SW480 (cell line): Measurements from ENCODE around the gene UCN.
"Not testable (repeated sequence)": the region's sequence is repeated elsewhere in the genome, so short reads cannot be mapped to it uniquely, and the experiment has no call there.

Experiments
- DNase-seq: peaks from one replicate; pipeline ENCODE4 v3.0.0-alpha.2; 2016; ENCODE audit warnings: low spot score

UCN gene

GRCh38 chr2:27308359-27308881, at the start of gene UCN:
UCN (minus strand) TSS chr2:27308445; CDS start chr2:27307895, 550 bp downstream.
- DNase-seq: no peak

- DNase-seq: peak; percentile 99
Observed at GRCh38 chr2:27356382-27357181, 48.3 kb upstream of the UCN start, which contains the start of gene GTF3C2. GTF3C2 (minus strand) TSS chr2:27356764; CDS start chr2:27343554, 13,210 bp downstream.

GRCh38 chr2:27356056-27356381, 47.8 kb upstream of the UCN start:
- DNase-seq: peak; percentile 75

GRCh38 chr2:27354597-27354927, 46.3 kb upstream of the UCN start:
- no peak for DNase-seq

GRCh38 chr2:27353762-27354596, 45.7 kb upstream of the UCN start:
- peak; percentile 41 for DNase-seq

GRCh38 chr2:27353386-27353761, 45.1 kb upstream of the UCN start:
- not testable (repeated sequence) for DNase-seq

GRCh38 chr2:27351802-27352598, 43.8 kb upstream of the UCN start:
- no peak for DNase-seq

- DNase-seq: no peak
Observed at GRCh38 chr2:27350106-27350693, 42.0 kb upstream of the UCN start.

- no peak for DNase-seq
Observed at GRCh38 chr2:27347641-27348040, 39.4 kb upstream of the UCN start.

- no peak for DNase-seq
Observed at GRCh38 chr2:27336173-27336572, 27.9 kb upstream of the UCN start.

GRCh38 chr2:27335311-27335710, 27.1 kb upstream of the UCN start:
- DNase-seq: no peak

- no peak for DNase-seq
Observed at GRCh38 chr2:27324720-27325119, 16.5 kb upstream of the UCN start.

- no peak for DNase-seq
Observed at GRCh38 chr2:27323596-27324285, 15.5 kb upstream of the UCN start.

GRCh38 chr2:27322766-27323595, 14.7 kb upstream of the UCN start, which contains the start of gene MPV17:
MPV17 (minus strand) TSS chr2:27323097; CDS start chr2:27322517, 580 bp downstream.
- DNase-seq: peak; percentile 96

- DNase-seq: peak; percentile 33
Observed at GRCh38 chr2:27322301-27322765, 14.1 kb upstream of the UCN start.

GRCh38 chr2:27320958-27321543, 12.8 kb upstream of the UCN start:
- peak; percentile 98 for DNase-seq

GRCh38 chr2:27319839-27320238, 11.6 kb upstream of the UCN start:
- not testable (repeated sequence) for DNase-seq

- no peak for DNase-seq
Observed at GRCh38 chr2:27316655-27317412, 8.6 kb upstream of the UCN start.

- DNase-seq: no peak
Observed at GRCh38 chr2:27315122-27315521, 6.9 kb upstream of the UCN start.
